T-helper 2 cell treated with Interferon-gamma antibody and Interleukin-4, amounts not matched to agents 5 μg/mL and 100 μg/mL, for 36 hours (primary cell): Measurements from ENCODE around the gene RNF150.

Experiments used
- DNase-seq: peaks from one replicate; pipeline ENCODE4 v3.0.0; 2021; ENCODE audit warnings: low spot score
- H3K27ac Mint-ChIP-seq: one replicate; pipeline ENCODE4 v1.8.0; 2021; ENCODE audit warnings: mild to moderate bottlenecking, mixed read lengths
- H3K27me3 Mint-ChIP-seq: one replicate; pipeline ENCODE4 v1.8.0; 2021; ENCODE audit warnings: low read depth, mixed read lengths
- H3K36me3 Mint-ChIP-seq: one replicate; pipeline ENCODE4 v1.8.0; 2021; ENCODE audit warnings: low read depth, mixed read lengths
- H3K4me1 Mint-ChIP-seq: one replicate; pipeline ENCODE4 v1.8.0; 2021; ENCODE audit warnings: low read depth, mixed read lengths
- H3K4me3 Mint-ChIP-seq: one replicate; pipeline ENCODE4 v1.8.0; 2022; ENCODE audit warnings: mild to moderate bottlenecking, moderate library complexity, mixed read lengths
- H3K9me3 Mint-ChIP-seq: one replicate; pipeline ENCODE4 v1.8.0; 2021; ENCODE audit warnings: mixed read lengths

The RNF150 gene

GRCh38 chr4:140903522-140904475 is 229.5 kb downstream of the RNF150 start:
- Mint-ChIP-seq H3K27me3 (no peaks in the 10 kb centered on the region), H3K4me1 (no peaks in the 10 kb centered on the region), H3K36me3 (no peaks in the 10 kb centered on the region), H3K4me3 (no peak overlapping the region), H3K27ac (no peak overlapping the region), H3K9me3 (no peaks in the 10 kb centered on the region)
- no peak for DNase-seq

GRCh38 chr4:140901736-140902336 is 231.4 kb downstream of the RNF150 start:
- DNase-seq, result no peak
- no peak overlapping the region for H3K27ac Mint-ChIP-seq
- H3K4me1 Mint-ChIP-seq, result no peaks in the 10 kb centered on the region
- no peaks in the 10 kb centered on the region for H3K27me3 Mint-ChIP-seq
- no peaks in the 10 kb centered on the region for H3K9me3 Mint-ChIP-seq
- no peak overlapping the region for H3K4me3 Mint-ChIP-seq
- H3K36me3 Mint-ChIP-seq, result no peaks in the 10 kb centered on the region

GRCh38 chr4:140893939-140894338 is 239.3 kb downstream of the RNF150 start:
- Mint-ChIP-seq H3K36me3 (no peaks in the 10 kb centered on the region), H3K27me3 (peaks cover 2% of the 10 kb centered on the region), H3K4me3 (no peak overlapping the region), H3K9me3 (no peaks in the 10 kb centered on the region), H3K4me1 (no peaks in the 10 kb centered on the region), H3K27ac (no peak overlapping the region)
- no peak for DNase-seq

GRCh38 chr4:140888054-140888453 is 245.2 kb downstream of the RNF150 start:
- DNase-seq, result no peak

GRCh38 chr4:140887467-140887866 is 245.8 kb downstream of the RNF150 start:
- Mint-ChIP-seq H3K27me3 (peaks cover 6% of the 10 kb centered on the region), H3K4me1 (no peaks in the 10 kb centered on the region), H3K9me3 (no peaks in the 10 kb centered on the region), H3K4me3 (no peak overlapping the region), H3K27ac (no peak overlapping the region), H3K36me3 (no peaks in the 10 kb centered on the region)
- no peak for DNase-seq

More at GRCh38 chr4:140888054-140888453, 245.2 kb downstream of the RNF150 start:
- H3K9me3 Mint-ChIP-seq, result no peaks in the 10 kb centered on the region
- H3K27ac Mint-ChIP-seq, result no peak overlapping the region
- no peaks in the 10 kb centered on the region for H3K4me1 Mint-ChIP-seq
- H3K4me3 Mint-ChIP-seq, result no peak overlapping the region
- H3K36me3 Mint-ChIP-seq, result no peaks in the 10 kb centered on the region
- H3K27me3 Mint-ChIP-seq, result peaks cover 6% of the 10 kb centered on the region

- Mint-ChIP-seq H3K9me3 (no peaks in the 10 kb centered on the region), H3K36me3 (no peaks in the 10 kb centered on the region), H3K4me3 (no peak overlapping the region), H3K4me1 (no peaks in the 10 kb centered on the region), H3K27me3 (peaks cover 6% of the 10 kb centered on the region), H3K27ac (no peak overlapping the region)
- peak; percentile 17 for DNase-seq
Observed at GRCh38 chr4:140884431-140885058, 248.7 kb downstream of the RNF150 start.

- H3K4me3 Mint-ChIP-seq, result no peak overlapping the region
- H3K4me1 Mint-ChIP-seq, result no peaks in the 10 kb centered on the region
- no peak overlapping the region for H3K27ac Mint-ChIP-seq
- H3K9me3 Mint-ChIP-seq, result no peaks in the 10 kb centered on the region
- no peaks in the 10 kb centered on the region for H3K36me3 Mint-ChIP-seq
- peaks cover 9% of the 10 kb centered on the region for H3K27me3 Mint-ChIP-seq
- no peak for DNase-seq
Observed at GRCh38 chr4:140877781-140878180, 255.5 kb downstream of the RNF150 start.

GRCh38 chr4:140876615-140877364 is 256.5 kb downstream of the RNF150 start:
- no peak overlapping the region for H3K4me3 Mint-ChIP-seq
- H3K27me3 Mint-ChIP-seq, result peaks cover 13% of the 10 kb centered on the region
- H3K27ac Mint-ChIP-seq, result no peak overlapping the region
- no peak for DNase-seq
- H3K9me3 Mint-ChIP-seq, result no peaks in the 10 kb centered on the region
- no peaks in the 10 kb centered on the region for H3K36me3 Mint-ChIP-seq
- H3K4me1 Mint-ChIP-seq, result no peaks in the 10 kb centered on the region

GRCh38 chr4:140875746-140876452 is 257.4 kb downstream of the RNF150 start:
- no peaks in the 10 kb centered on the region for H3K9me3 Mint-ChIP-seq
- DNase-seq, result no peak
- no peak overlapping the region for H3K4me3 Mint-ChIP-seq
- no peak overlapping the region for H3K27ac Mint-ChIP-seq
- H3K36me3 Mint-ChIP-seq, result no peaks in the 10 kb centered on the region
- peaks cover 13% of the 10 kb centered on the region for H3K27me3 Mint-ChIP-seq
- H3K4me1 Mint-ChIP-seq, result no peaks in the 10 kb centered on the region

- peaks cover 18% of the 10 kb centered on the region for H3K27me3 Mint-ChIP-seq
- H3K36me3 Mint-ChIP-seq, result no peaks in the 10 kb centered on the region
- H3K4me1 Mint-ChIP-seq, result no peaks in the 10 kb centered on the region
- no peak overlapping the region for H3K4me3 Mint-ChIP-seq
- DNase-seq, result no peak
- H3K27ac Mint-ChIP-seq, result no peak overlapping the region
- H3K9me3 Mint-ChIP-seq, result no peaks in the 10 kb centered on the region
Observed at GRCh38 chr4:140874056-140874455, 259.2 kb downstream of the RNF150 start.

GRCh38 chr4:140871368-140871767 is 261.9 kb downstream of the RNF150 start:
- no peak overlapping the region for H3K4me3 Mint-ChIP-seq

GRCh38 chr4:140870427-140870826 is 262.8 kb downstream of the RNF150 start:
- H3K4me1 Mint-ChIP-seq, result no peaks in the 10 kb centered on the region
- H3K27me3 Mint-ChIP-seq, result peaks cover 14% of the 10 kb centered on the region
- H3K9me3 Mint-ChIP-seq, result no peaks in the 10 kb centered on the region
- H3K36me3 Mint-ChIP-seq, result no peaks in the 10 kb centered on the region
- H3K27ac Mint-ChIP-seq, result no peak overlapping the region
- no peak overlapping the region for H3K4me3 Mint-ChIP-seq
- no peak for DNase-seq

More at GRCh38 chr4:140871368-140871767, 261.9 kb downstream of the RNF150 start:
- H3K9me3 Mint-ChIP-seq, result no peaks in the 10 kb centered on the region
- peaks cover 15% of the 10 kb centered on the region for H3K27me3 Mint-ChIP-seq
- no peak for DNase-seq
- H3K36me3 Mint-ChIP-seq, result no peaks in the 10 kb centered on the region
- H3K4me1 Mint-ChIP-seq, result no peaks in the 10 kb centered on the region
- no peak overlapping the region for H3K27ac Mint-ChIP-seq

GRCh38 chr4:140869446-140869845 is 263.8 kb downstream of the RNF150 start:
- Mint-ChIP-seq H3K36me3 (no peaks in the 10 kb centered on the region), H3K9me3 (no peaks in the 10 kb centered on the region), H3K4me1 (no peaks in the 10 kb centered on the region), H3K27ac (no peak overlapping the region), H3K27me3 (peaks cover 15% of the 10 kb centered on the region), H3K4me3 (no peak overlapping the region)
- no peak for DNase-seq
